ENCODE measurements around the gene ZDHHC5.

GRCh38 chr11:57703341-57703740 lies 35.4 kb downstream of the ZDHHC5 start:
- TF ChIP-seq CBFB (CRISPR knock-in tag; IDR thresholded peaks at IDR 0.05), result no peak
- TF ChIP-seq RFX5 (IDR thresholded peaks at IDR 0.05; ENCODE audit: low read depth, low read length), result no peak
